Smooth muscle cell (in vitro differentiated cells): ENCODE results near the gene FRMD6. TPM values are rescaled to one million over a fixed set of nuclear protein-coding genes. Genes with fewer than 3 reads are reported as not detected.

ENCODE experiments used
- DNase-seq: peaks from one replicate; lab custom pipeline; 2025; ENCODE audit not compliant: unreplicated experiment; lab: John Stamatoyannopoulos, UW
- H2AFZ ChIP-seq: fragments of 200-600 bp; sonication (generic); 2 replicates; pipeline ENCODE4 v1.6.0; 2016; ENCODE audit warnings: antibody characterized with exemption, low read depth, mild to moderate bottlenecking
- H3F3A ChIP-seq: fragments of 200-600 bp; sonication (generic); 2 replicates; pipeline ENCODE4 v1.6.0; 2017; ENCODE audit warnings: antibody characterized with exemption, low read depth
- H3K27ac ChIP-seq: fragments of 200-600 bp; sonication (generic); 2 replicates; pipeline ENCODE4 v1.5.1; 2016; ENCODE audit warnings: low read depth, mild to moderate bottlenecking
- H3K27me3 ChIP-seq: fragments of 200-600 bp; sonication (generic); 2 replicates; pipeline ENCODE4 v1.6.1; 2016; ENCODE audit warnings: low read depth, mild to moderate bottlenecking
- H3K36me3 ChIP-seq: fragments of 200-600 bp; sonication (generic); 2 replicates; pipeline ENCODE4 v1.5.1; 2016; ENCODE audit warnings: low read depth
- H3K4me1 ChIP-seq: fragments of 200-600 bp; sonication (generic); 2 replicates; pipeline ENCODE4 v1.5.1; 2016; ENCODE audit warnings: low read depth
- H3K4me2 ChIP-seq: fragments of 200-600 bp; sonication (generic); 2 replicates; pipeline ENCODE4 v1.6.0; 2016; ENCODE audit warnings: mild to moderate bottlenecking
- H3K4me3 ChIP-seq: fragments of 200-600 bp; sonication (generic); 2 replicates; pipeline ENCODE4 v1.5.1; 2016; ENCODE audit warnings: mild to moderate bottlenecking
- H3K79me2 ChIP-seq: fragments of 200-600 bp; sonication (generic); 2 replicates; pipeline ENCODE4 v1.6.0; 2016; ENCODE audit warnings: low read depth, mild to moderate bottlenecking
- H3K9ac ChIP-seq: fragments of 200-600 bp; sonication (generic); 2 replicates; pipeline ENCODE4 v1.6.0; 2016; ENCODE audit warnings: low read depth
- H3K9me3 ChIP-seq: fragments of 200-600 bp; sonication (generic); replicated peaks from 2 replicates; pipeline ENCODE4 v1.5.1; 2016; ENCODE audit warnings: low read depth
- H4K20me1 ChIP-seq: fragments of 200-600 bp; sonication (generic); 2 replicates; pipeline ENCODE4 v1.6.0; 2016; ENCODE audit warnings: low read depth
- CTCF ChIP-seq: fragments of 200-600 bp; sonication (generic); IDR thresholded peaks from 2 replicates; pipeline ENCODE4 v1.5.1; 2017; ENCODE audit warnings: borderline replicate concordance, mild to moderate bottlenecking, antibody characterized with exemption; ENCODE audit not compliant: insufficient read depth, poor library complexity, severe bottlenecking
- WGBS: methylation state at CpG from one replicate; pipeline ENCODE4 v1.1.7; 2016; ENCODE audit warnings: low lambda C conversion rate; 5-methylcytosine and 5-hydroxymethylcytosine counted together
- polyA plus RNA-seq: library from polyadenylated mRNA; unstranded; fragments of >200 nt; fragmentation: Nextera tagmentation; extraction: Ambion mirVana; gene quantifications from 2 replicates; pipeline ENCODE4 v1.2.1, GENCODE V29; 2016
- small RNA-seq: library from RNA; depleted of rRNA; stranded (forward); fragments of <200 nt; gene quantifications from one replicate; pipeline ENCODE3, GENCODE V24; 2014
- total RNA-seq: library from RNA; depleted of rRNA; stranded (reverse); fragments of >200 nt; gene quantifications from 2 replicates; pipeline ENCODE4 v1.2.3, GENCODE V29; 2014

Gene FRMD6
- total and polyA plus RNA-seq, 2 experiments from 2014 or later = 254 to 564 TPM

- Histone ChIP-seq H2AFZ (peak overlapping the region; percentile 85), H3K4me2 (peak overlapping the region; percentile 78)
- WGBS = 17% methylated on average over 13 of the region's 13 CpGs
Measured at GRCh38 chr14:51776102-51776894, 124.6 kb downstream of the FRMD6 start.

GRCh38 chr14:51780006-51780692 is 128.4 kb downstream of the FRMD6 start:
- H3K9ac ChIP-seq = no peak overlapping the region
- no peaks in the 10 kb centered on the region for H3K79me2 ChIP-seq
- 14% methylated on average over 13 of the region's 13 CpGs for WGBS
- no peaks in the 10 kb centered on the region for H3K9me3 ChIP-seq
- peak overlapping the region; percentile 58 for H3K4me2 ChIP-seq
- no peaks in the 10 kb centered on the region for H3F3A ChIP-seq
- no peak overlapping the region for H3K4me3 ChIP-seq
- DNase-seq = peak; percentile 13
- H3K36me3 ChIP-seq = no peaks in the 10 kb centered on the region
- TF ChIP-seq CTCF = peak; percentile 91
- no peaks in the 10 kb centered on the region for H3K27me3 ChIP-seq
- H3K27ac ChIP-seq = no peak overlapping the region
- no peaks in the 10 kb centered on the region for H4K20me1 ChIP-seq
- H3K4me1 ChIP-seq = no peaks in the 10 kb centered on the region
- H2AFZ ChIP-seq = no peak overlapping the region

More at GRCh38 chr14:51776102-51776894, 124.6 kb downstream of the FRMD6 start:
- peak overlapping the region; percentile 24 for H3K4me3 ChIP-seq
- H3K27ac ChIP-seq = no peak overlapping the region
- no peaks in the 10 kb centered on the region for H3F3A ChIP-seq
- TF ChIP-seq CTCF = peak; percentile 62
- H3K27me3 ChIP-seq = no peaks in the 10 kb centered on the region
- no peaks in the 10 kb centered on the region for H4K20me1 ChIP-seq
- no peaks in the 10 kb centered on the region for H3K4me1 ChIP-seq
- no peak overlapping the region for H3K9ac ChIP-seq
- peak; percentile 19 for DNase-seq
- no peaks in the 10 kb centered on the region for H3K79me2 ChIP-seq
- H3K9me3 ChIP-seq = no peaks in the 10 kb centered on the region
- H3K36me3 ChIP-seq = no peaks in the 10 kb centered on the region

Small RNA genes lying within 50 kb of the gene (small RNA-seq; reads per million reads assigned to genes)
- not detected for gene OR7E159P
- 0.66 reads per million, percentile 22 among the genes with 10 or more reads in this experiment for gene RNA5SP385
- gene RNU6-301P = 0.39 reads per million, percentile 12 among the genes with 10 or more reads in this experiment

Other genes with a start within 250 kb of the FRMD6 start
- 128 and 132 TPM in 2 replicates for gene GNG2, start 208.7 kb downstream of the FRMD6 start, total RNA-seq
- gene GNG2, start 208.7 kb downstream of the FRMD6 start, polyA plus RNA-seq = 61.5 and 83.6 TPM in 2 replicates